Transverse colon (tissue), 4 donors: ENCODE measurements around the gene PRR5.

ENCODE experiments used
- EP300 ChIP-seq: sonication (generic); formaldehyde crosslinking; IDR thresholded peaks from one replicate; pipeline ENCODE4 v1.6.1; 2017; ENCODE audit warnings: antibody characterized with exemption, low read depth
- POLR2A ChIP-seq: fragments of 450-650 bp; IDR thresholded peaks from one replicate; pipeline ENCODE4 v1.6.1; 2016; ENCODE audit warnings: antibody characterized with exemption, mild to moderate bottlenecking, moderate library complexity
- POLR2AphosphoS5 ChIP-seq, 3 donors: sonication (generic); formaldehyde crosslinking; IDR thresholded peaks; one replicate each; pipeline ENCODE4 v1.6.1; 2016; ENCODE audit warnings: antibody characterized with exemption in 3 of 3
- TF ChIP-seq, protein P1 (sequence below), 5 experiments: fragments of 200-600 bp in 3 of 5; fragments of 450-650 bp in 2 of 5; sonication (generic) in 3 of 5; IDR thresholded peaks; 1 replicate in 2 of 5; 2 replicates in 3 of 5; pipeline ENCODE4 v1.5.1; 2016 to 2017; ENCODE audit warnings: antibody characterized with exemption in 5 of 5, inconsistent platforms in 3 of 5, mild to moderate bottlenecking in 2 of 5, moderate library complexity in 1 of 5

DNA sequence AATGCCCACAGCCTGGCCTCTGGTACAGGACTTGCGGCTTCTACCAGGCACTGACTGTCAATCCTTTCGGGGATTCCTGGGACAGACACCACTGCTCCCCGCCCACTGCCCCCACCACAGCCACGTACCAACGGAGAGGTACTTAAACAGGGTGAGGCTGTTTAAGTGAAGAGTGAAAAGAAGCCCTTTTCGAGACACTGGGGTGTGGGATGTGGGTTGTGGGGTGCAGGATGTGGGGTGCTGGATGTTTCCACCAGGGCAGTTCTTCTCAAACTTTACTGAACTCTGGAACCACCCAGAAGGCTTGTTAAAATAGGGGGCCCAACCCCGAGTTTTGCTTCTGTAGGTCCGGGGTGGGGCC lies 34.2 kb upstream of the PRR5 start:
- TF ChIP-seq, protein P1, sequence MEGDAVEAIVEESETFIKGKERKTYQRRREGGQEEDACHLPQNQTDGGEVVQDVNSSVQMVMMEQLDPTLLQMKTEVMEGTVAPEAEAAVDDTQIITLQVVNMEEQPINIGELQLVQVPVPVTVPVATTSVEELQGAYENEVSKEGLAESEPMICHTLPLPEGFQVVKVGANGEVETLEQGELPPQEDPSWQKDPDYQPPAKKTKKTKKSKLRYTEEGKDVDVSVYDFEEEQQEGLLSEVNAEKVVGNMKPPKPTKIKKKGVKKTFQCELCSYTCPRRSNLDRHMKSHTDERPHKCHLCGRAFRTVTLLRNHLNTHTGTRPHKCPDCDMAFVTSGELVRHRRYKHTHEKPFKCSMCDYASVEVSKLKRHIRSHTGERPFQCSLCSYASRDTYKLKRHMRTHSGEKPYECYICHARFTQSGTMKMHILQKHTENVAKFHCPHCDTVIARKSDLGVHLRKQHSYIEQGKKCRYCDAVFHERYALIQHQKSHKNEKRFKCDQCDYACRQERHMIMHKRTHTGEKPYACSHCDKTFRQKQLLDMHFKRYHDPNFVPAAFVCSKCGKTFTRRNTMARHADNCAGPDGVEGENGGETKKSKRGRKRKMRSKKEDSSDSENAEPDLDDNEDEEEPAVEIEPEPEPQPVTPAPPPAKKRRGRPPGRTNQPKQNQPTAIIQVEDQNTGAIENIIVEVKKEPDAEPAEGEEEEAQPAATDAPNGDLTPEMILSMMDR (IDR thresholded peaks at IDR 0.05) = no peak
- TF ChIP-seq EP300 = no peak
- no peak for TF ChIP-seq POLR2AphosphoS5 (IDR thresholded peaks at IDR 0.05)
- no peak for TF ChIP-seq POLR2A
